GM12874 (cell line): ENCODE results near the gene LDLRAD4.

Source experiments
- CTCF ChIP-seq: IDR thresholded peaks from 2 replicates; pipeline ENCODE4 v1.5.1; 2011; ENCODE audit warnings: low read depth, mild to moderate bottlenecking, control low read depth, low read length, moderate library complexity; ENCODE audit not compliant: insufficient read depth

LDLRAD4 gene

DNA sequence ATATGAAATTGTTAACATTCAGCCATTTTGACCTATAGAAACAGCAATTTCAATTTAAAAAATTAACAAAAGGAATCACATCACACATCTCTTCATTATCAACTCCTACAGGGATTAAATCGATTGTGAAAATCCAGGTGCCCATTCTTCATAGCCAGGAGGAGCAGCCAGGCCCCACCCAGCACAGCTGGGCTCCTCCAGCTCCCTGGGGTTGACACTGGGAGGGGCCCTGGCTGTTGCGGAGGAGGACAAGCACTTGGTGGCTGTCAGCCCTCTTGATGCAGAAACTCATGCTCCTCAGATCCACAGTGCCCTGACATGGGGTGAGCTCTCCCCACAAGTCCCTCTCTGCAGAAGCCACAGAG, 408.0 kb downstream of the LDLRAD4 start:
- no peak for TF ChIP-seq CTCF

DNA sequence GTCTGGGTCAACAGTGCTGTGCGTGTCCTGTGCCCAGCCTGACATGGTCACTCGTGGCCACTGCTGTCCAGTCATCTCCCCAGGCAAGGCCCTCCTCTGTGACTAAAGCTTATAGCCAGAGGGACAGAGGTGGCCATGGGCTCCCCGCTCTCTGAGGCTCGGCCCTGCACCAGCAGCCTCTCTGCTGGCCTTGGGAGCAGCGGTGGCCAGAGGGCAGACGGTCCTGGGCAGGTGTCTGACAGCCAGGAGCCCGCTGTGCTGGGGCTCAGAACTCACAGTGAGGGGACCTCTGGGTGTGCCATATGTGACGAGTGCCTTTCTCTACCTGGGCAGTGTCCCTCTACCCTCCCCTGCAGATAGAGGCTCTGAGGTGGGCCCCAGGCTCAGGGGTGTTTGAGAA, 409.1 kb downstream of the LDLRAD4 start:
- TF ChIP-seq CTCF, result no peak

DNA sequence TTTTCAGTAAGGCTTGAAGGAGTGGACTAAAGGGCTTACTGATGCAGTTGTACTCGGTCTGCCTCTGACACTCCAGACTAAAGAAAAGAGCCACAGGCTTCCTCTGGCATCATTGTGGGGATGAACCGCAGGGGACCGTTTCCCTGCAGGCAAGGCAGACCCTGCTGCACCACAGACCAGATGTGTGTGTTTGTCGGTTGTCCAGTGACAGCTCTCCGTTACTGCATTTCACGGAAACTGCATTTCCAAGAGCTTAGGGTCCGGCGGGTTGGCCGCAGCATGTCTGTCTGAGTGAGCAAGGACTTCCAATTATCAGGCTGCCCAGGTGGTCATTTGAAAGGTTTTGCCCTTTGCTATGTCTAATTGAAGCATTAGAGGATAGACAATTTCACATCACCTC, 409.7 kb downstream of the LDLRAD4 start:
- TF ChIP-seq CTCF, result no peak

GRCh38 chr18:13629841-13630715, 411.5 kb downstream of the LDLRAD4 start:
- TF ChIP-seq CTCF, result peak; percentile 74

- no peak for TF ChIP-seq CTCF
Observed at GRCh38 chr18:13630716-13631268, 412.2 kb downstream of the LDLRAD4 start.

GRCh38 chr18:13633700-13634099, 415.1 kb downstream of the LDLRAD4 start:
- no peak for TF ChIP-seq CTCF

GRCh38 chr18:13635046-13635445, 416.5 kb downstream of the LDLRAD4 start:
- TF ChIP-seq CTCF, result no peak
